SK-N-DZ (cell line): ENCODE measurements around the gene POLR3K.
"Not testable (repeated sequence)": the region's sequence is repeated elsewhere in the genome, so short reads cannot be mapped to it uniquely, and the experiment has no call there.

Experiments used
- DNase-seq: peaks from one replicate; pipeline ENCODE4 v3.0.0-alpha.2; 2015; ENCODE audit warnings: low spot score
- small RNA-seq, 2 experiments: library from RNA; depleted of rRNA; stranded (forward); fragments of <200 nt; gene quantifications; one replicate each; pipeline ENCODE3, GENCODE V24; 2014

The POLR3K gene

GRCh38 chr16:17062-17765, 36.2 kb downstream of the POLR3K start:
- not testable (repeated sequence) for DNase-seq

GRCh38 chr16:10772-11171, 42.6 kb downstream of the POLR3K start:
- not testable (repeated sequence) for DNase-seq

GRCh38 chr16:9903-10665, 43.3 kb downstream of the POLR3K start:
- DNase-seq = no peak

Small RNA genes within 50 kb of the gene (small RNA-seq; reads per million reads assigned to genes)
- gene MIR6859-4 = 0 reads per million in 2 experiments
- 0 to 0.04 reads per million in 2 experiments for gene Z69720.2
